ENCODE measurements around the gene SIRPD.

- TF ChIP-seq CTCF (IDR thresholded peaks at IDR 0.05; ENCODE audit: low read depth, low read length, poor library complexity, severe bottlenecking): no peak
- TF ChIP-seq EZH2phosphoT487 (IDR thresholded peaks at IDR 0.05; ENCODE audit: borderline replicate concordance, low read length): no peak
These were observed 70.9 kb downstream of the SIRPD start for GRCh38 chr20:1486566-1486965.
